Naive thymus-derived CD8-positive, alpha-beta T cell (primary cell): ENCODE measurements around the gene HNRNPA0. TPM values are rescaled to one million over a fixed set of nuclear protein-coding genes. Genes with fewer than 3 reads are reported as not detected.
A peak's percentile ranks its signal among the peaks of the same experiment; 100 is the strongest.

ENCODE experiments used
- ATAC-seq, 2 donors: fragments of 150-1000 bp; cut with Tn5 transposase in 1 of 2; sonication (Bioruptor Pico), chemical (Tn5 transposase) in 1 of 2; 1 replicate in 1 of 2; 2 replicates in 1 of 2; pipeline ENCODE4 v1.10.0; 2021; ENCODE audit warnings: mild to moderate bottlenecking in 2 of 2, moderate library complexity in 2 of 2
- POLR2A ChIA-PET: fragments of 350-600 bp; sonication (Branson Sonifier 250); formaldehyde crosslinking; loops from one replicate; lab custom pipeline; 2021; ENCODE audit warnings: antibody characterized with exemption; lab: Charles Lee
- DNase-seq, 10 donors: peaks; one replicate each; pipeline versions ENCODE4 v3.0.0 to v3.0.0-alpha.2; 2020 to 2022
- H3K27ac Mint-ChIP-seq, 10 donors: one replicate each; pipeline ENCODE4 v1.8.0; 2020 to 2022; ENCODE audit warnings: mild to moderate bottlenecking in 10 of 10, mixed read lengths in 10 of 10, moderate library complexity in 4 of 10, inconsistent platforms in 1 of 10
- H3K27me3 Mint-ChIP-seq, 5 donors: one replicate each; pipeline ENCODE4 v1.8.0; 2021 to 2022; ENCODE audit warnings: mixed read lengths in 5 of 5
- H3K36me3 Mint-ChIP-seq, 3 donors: one replicate each; pipeline ENCODE4 v1.8.0; 2020 to 2022; ENCODE audit warnings: mixed read lengths in 3 of 3, mild to moderate bottlenecking in 2 of 3, inconsistent platforms in 1 of 3
- H3K4me1 Mint-ChIP-seq, 4 donors: one replicate each; pipeline ENCODE4 v1.8.0; 2021 to 2022; ENCODE audit warnings: mixed read lengths in 4 of 4
- H3K4me3 Mint-ChIP-seq, 10 donors: one replicate each; pipeline ENCODE4 v1.8.0; 2020 to 2022; ENCODE audit warnings: mild to moderate bottlenecking in 10 of 10, mixed read lengths in 10 of 10, moderate library complexity in 6 of 10, inconsistent platforms in 1 of 10
- H3K9me3 Mint-ChIP-seq, 9 donors: one replicate each; pipeline ENCODE4 v1.8.0; 2020 to 2022; ENCODE audit warnings: mixed read lengths in 9 of 9, mild to moderate bottlenecking in 3 of 9, inconsistent platforms in 1 of 9, moderate library complexity in 1 of 9
- polyA plus RNA-seq, 3 donors: library from polyadenylated mRNA; unstranded; fragments of 300-500 nt; fragmentation: Illumina TruSeq; gene quantifications; one replicate each; pipeline ENCODE4 v1.2.3, GENCODE V29; 2021
- total RNA-seq, 8 experiments: library from RNA in 2 of 8; stranded (reverse) in 2 of 8; gene quantifications; one replicate each; pipeline ENCODE4 v1.2.3 and lab custom pipeline; 2021 to 2026

The HNRNPA0 gene
- total and polyA plus RNA-seq, 5 experiments from 2014 or later = 16.1 to 34.6 (median 17.9) TPM

- Mint-ChIP-seq H3K36me3 (peaks cover 0 to 13% (median 4%) of the 10 kb centered on the region in 3 donors), H3K9me3 (peaks cover 0 to 3% (median 0%) of the 10 kb centered on the region in 9 donors), H3K4me3 (no peak within 1 kb of the TSS), H3K4me1 (peaks cover 0 to 29% (median 20%) of the 10 kb centered on the region in 4 donors), H3K27ac (no peak within 1 kb of the TSS), H3K27me3 (no peaks in the 10 kb centered on the region)
- POLR2A ChIA-PET = interaction anchor here (1.5 to 11.0 kb wide), 5 partner anchors 11 to 74 kb away, joined by 3 to 112 read pairs (median 27); partner anchors contain the start of gene HNRNPA0
- DNase-seq = peak; percentile 13 to 67 (median 27)
- peak; percentile 38 to 49 for ATAC-seq
Observed at GRCh38 chr5:137735555-137736284, 18.4 kb downstream of the HNRNPA0 start, which contains the start of gene KLHL3. KLHL3 (minus strand) TSS chr5:137736089; CDS start chr5:137735646, 443 bp downstream.

DNA sequence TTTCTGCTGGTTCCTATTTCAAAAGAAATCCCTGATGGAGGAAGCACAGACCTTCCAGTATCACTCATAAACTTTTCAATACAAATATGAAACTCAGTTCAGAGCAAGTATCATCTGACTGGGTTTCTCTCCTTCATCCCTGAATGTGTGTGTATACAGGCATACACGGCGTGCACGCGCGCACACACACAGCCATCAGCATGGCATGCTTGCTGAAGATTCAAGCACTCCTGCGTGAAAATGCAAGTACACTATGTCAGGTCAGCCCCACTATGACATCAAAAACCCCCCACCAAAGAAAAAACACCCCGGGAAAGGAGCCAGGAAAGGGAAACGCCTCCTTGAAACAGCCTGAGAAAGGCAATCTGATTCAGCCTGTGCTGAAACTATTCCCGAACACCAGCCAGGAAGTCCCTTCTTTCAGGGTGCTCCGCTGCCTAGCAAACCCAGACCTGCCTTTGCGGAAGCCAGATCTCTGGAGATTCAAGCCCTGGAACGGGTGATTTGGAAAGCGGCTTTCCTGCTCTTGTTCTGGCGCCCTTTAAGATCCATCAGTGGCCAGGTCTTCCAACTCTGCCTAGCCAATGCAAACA, 19.1 kb downstream of the HNRNPA0 start:
- POLR2A ChIA-PET = interaction anchor here (3.2 to 11.0 kb wide), 4 partner anchors 18 to 74 kb away, joined by 21 to 112 read pairs (median 58); partner anchors contain the start of gene HNRNPA0
- Mint-ChIP-seq H3K4me3 (no peak overlapping the region), H3K9me3 (peaks cover 0 to 3% (median 0%) of the 10 kb centered on the region in 9 donors), H3K27me3 (no peaks in the 10 kb centered on the region), H3K4me1 (peaks cover 5 to 33% (median 26%) of the 10 kb centered on the region in 4 donors), H3K36me3 (peaks cover 0 to 19% (median 9%) of the 10 kb centered on the region in 3 donors), H3K27ac (no peak overlapping the region)
- ATAC-seq (peak; percentile 18 to 35), DNase-seq (peak in 3 of 10 donors; percentile 18 to 38 (median 36))

GRCh38 chr5:137734331-137734730, 19.8 kb downstream of the HNRNPA0 start:
- peaks cover 0 to 19% (median 9%) of the 10 kb centered on the region in 3 donors for H3K36me3 Mint-ChIP-seq
- H3K27me3 Mint-ChIP-seq = no peaks in the 10 kb centered on the region
- H3K9me3 Mint-ChIP-seq = peaks cover 0 to 3% (median 0%) of the 10 kb centered on the region in 9 donors
- POLR2A ChIA-PET = interaction anchor here (3.2 to 11.0 kb wide), 4 partner anchors 19 to 73 kb away, joined by 21 to 112 read pairs (median 58); partner anchors contain the start of gene HNRNPA0
- DNase-seq (peak in 1 of 10 donors; percentile 3), ATAC-seq (no peak)
- H3K27ac Mint-ChIP-seq = peak overlapping the region in 1 of 10 donors; percentile 70
- peaks cover 8 to 32% (median 19%) of the 10 kb centered on the region in 4 donors for H3K4me1 Mint-ChIP-seq
- H3K4me3 Mint-ChIP-seq = no peak overlapping the region

DNA sequence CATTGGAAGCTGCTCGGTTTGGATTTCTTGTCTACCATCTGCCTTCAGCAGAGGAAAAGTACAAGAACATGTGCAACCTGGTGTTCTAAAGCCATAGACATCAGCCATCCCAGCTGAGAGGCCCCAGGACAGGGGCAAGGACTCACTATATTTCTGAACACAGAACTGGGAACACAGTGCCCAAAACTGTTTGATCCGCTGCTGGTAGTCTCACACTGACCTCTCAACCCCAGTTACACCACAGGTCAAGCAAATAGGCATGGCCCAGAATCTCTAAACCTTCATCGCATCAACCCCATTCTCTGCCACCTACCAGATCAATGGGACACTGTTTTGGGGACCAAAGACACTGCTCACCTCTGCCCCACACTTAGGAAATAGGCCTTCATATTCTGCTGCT, 20.2 kb downstream of the HNRNPA0 start:
- H3K27ac Mint-ChIP-seq = peak overlapping the region in 3 of 10 donors; percentile 17 to 75 (median 70)
- peaks cover 0 to 3% (median 0%) of the 10 kb centered on the region in 9 donors for H3K9me3 Mint-ChIP-seq
- no peak for ATAC-seq
- DNase-seq = no peak
- peaks cover 8 to 33% (median 15%) of the 10 kb centered on the region in 4 donors for H3K4me1 Mint-ChIP-seq
- no peaks in the 10 kb centered on the region for H3K27me3 Mint-ChIP-seq
- POLR2A ChIA-PET = interaction anchor here (3.2 to 11.0 kb wide), 4 partner anchors 19 to 72 kb away, joined by 21 to 112 read pairs (median 58); partner anchors contain the start of gene HNRNPA0
- no peak overlapping the region for H3K4me3 Mint-ChIP-seq
- peaks cover 0 to 19% (median 9%) of the 10 kb centered on the region in 3 donors for H3K36me3 Mint-ChIP-seq

DNA sequence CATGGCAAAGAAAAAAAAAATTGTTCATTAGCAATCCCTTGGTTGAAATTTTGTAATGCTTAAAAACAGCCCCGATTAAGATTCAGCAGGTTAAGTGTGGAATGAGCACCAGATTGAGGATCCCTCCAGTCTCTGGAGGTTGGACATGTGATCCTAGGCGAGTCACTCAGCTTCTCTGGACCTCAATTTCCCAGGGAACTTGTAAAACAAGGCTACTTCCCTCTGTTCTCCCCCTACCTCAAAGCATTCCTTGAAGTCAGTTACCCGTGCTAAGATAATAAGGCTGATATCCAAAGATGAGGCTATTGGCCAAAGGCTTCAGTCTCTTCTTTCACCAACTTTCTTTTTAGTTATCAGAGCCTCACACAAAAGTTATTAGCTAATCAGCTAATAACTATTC, 21.2 kb downstream of the HNRNPA0 start:
- ATAC-seq (no peak), DNase-seq (no peak)
- no peaks in the 10 kb centered on the region for H3K27me3 Mint-ChIP-seq
- H3K36me3 Mint-ChIP-seq = peaks cover 0 to 19% (median 9%) of the 10 kb centered on the region in 3 donors
- peak overlapping the region in 3 of 10 donors; percentile 17 to 67 (median 48) for H3K27ac Mint-ChIP-seq
- peaks cover 0 to 3% (median 0%) of the 10 kb centered on the region in 9 donors for H3K9me3 Mint-ChIP-seq
- POLR2A ChIA-PET = interaction anchor here (6.7 to 11.0 kb wide), 2 partner anchors 20 to 37 kb away, joined by 88 to 112 read pairs; partner anchors contain the start of gene HNRNPA0
- H3K4me1 Mint-ChIP-seq = peaks cover 8 to 32% (median 11%) of the 10 kb centered on the region in 4 donors
- peak overlapping the region in 1 of 10 donors; percentile 38 for H3K4me3 Mint-ChIP-seq

GRCh38 chr5:137731176-137731575, 23.0 kb downstream of the HNRNPA0 start:
- Mint-ChIP-seq H3K4me1 (peaks cover 8 to 27% (median 11%) of the 10 kb centered on the region in 4 donors), H3K36me3 (peaks cover 0 to 19% (median 9%) of the 10 kb centered on the region in 3 donors), H3K27ac (peak overlapping the region in 2 of 10 donors; percentile 10 to 13), H3K4me3 (peak overlapping the region in 2 of 10 donors; percentile 5 to 40), H3K27me3 (no peaks in the 10 kb centered on the region), H3K9me3 (no peaks in the 10 kb centered on the region)
- POLR2A ChIA-PET = interaction anchor here (1.2 to 2.1 kb wide), 2 partner anchors 22 to 24 kb away, joined by 3 to 5 read pairs; partner anchors contain the start of gene HNRNPA0
- DNase-seq (no peak), ATAC-seq (no peak)

DNA sequence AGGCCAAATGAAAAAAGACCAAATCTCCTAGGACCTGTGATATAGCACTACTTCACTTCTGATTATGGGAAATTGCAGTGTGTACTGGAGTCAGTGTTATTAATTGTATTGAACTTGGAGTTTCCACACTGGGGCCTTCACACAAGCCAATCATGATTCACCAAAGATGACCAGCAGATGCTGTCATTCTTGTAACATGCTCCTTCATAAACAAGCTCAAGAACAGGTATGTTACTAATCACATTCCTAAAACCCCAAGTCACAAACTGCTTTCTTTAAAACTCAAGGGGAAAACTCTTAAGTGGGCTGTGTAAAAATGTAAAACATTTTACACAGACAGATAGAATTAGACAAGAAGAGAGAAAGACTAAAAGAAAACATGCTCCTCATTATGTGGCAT, 23.8 kb downstream of the HNRNPA0 start:
- Mint-ChIP-seq H3K36me3 (peaks cover 0 to 19% (median 9%) of the 10 kb centered on the region in 3 donors), H3K4me1 (peaks cover 8 to 27% (median 11%) of the 10 kb centered on the region in 4 donors), H3K4me3 (no peak overlapping the region), H3K27ac (peak overlapping the region in 1 of 10 donors; percentile 58), H3K9me3 (no peaks in the 10 kb centered on the region), H3K27me3 (no peaks in the 10 kb centered on the region)
- DNase-seq (no peak), ATAC-seq (no peak)
- POLR2A ChIA-PET = interaction anchor here (0.7 to 2.1 kb wide), 3 partner anchors 23 to 25 kb away, joined by 3 to 5 read pairs (median 3); partner anchors contain the start of gene HNRNPA0

GRCh38 chr5:137728048-137728447, 26.1 kb downstream of the HNRNPA0 start:
- no peak overlapping the region for H3K27ac Mint-ChIP-seq
- ATAC-seq (no peak), DNase-seq (no peak)
- POLR2A ChIA-PET = interaction anchor here (2.0 kb wide), 1 partner anchor 32 kb away, joined by 7 read pairs; no protein-coding TSS in a partner anchor
- no peak overlapping the region for H3K4me3 Mint-ChIP-seq
- H3K36me3 Mint-ChIP-seq = peaks cover 0 to 19% (median 9%) of the 10 kb centered on the region in 3 donors
- no peaks in the 10 kb centered on the region for H3K27me3 Mint-ChIP-seq
- H3K4me1 Mint-ChIP-seq = peaks cover 8 to 14% (median 11%) of the 10 kb centered on the region in 4 donors
- no peaks in the 10 kb centered on the region for H3K9me3 Mint-ChIP-seq

DNA sequence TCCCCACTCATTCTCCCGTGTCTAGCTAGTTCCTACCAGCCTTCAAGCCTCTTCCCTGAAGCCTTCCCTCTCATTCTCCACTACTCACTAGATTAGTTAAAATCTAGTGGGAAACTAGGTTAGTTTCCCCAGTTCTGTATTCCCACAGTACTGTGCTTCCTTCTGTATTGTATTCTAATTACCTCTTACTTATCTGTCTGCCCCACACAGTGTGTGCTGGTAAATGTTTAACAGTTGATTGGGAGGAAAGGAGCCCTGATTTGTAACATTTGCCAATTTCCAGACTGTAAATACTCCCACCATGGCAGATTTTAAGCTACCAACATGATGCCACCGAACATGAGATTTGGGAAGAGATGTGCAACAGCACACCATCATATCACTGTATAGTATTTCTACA, 26.5 kb downstream of the HNRNPA0 start:
- POLR2A ChIA-PET = interaction anchor here (2.0 kb wide), 1 partner anchor 32 kb away, joined by 7 read pairs; no protein-coding TSS in a partner anchor
- Mint-ChIP-seq H3K9me3 (no peaks in the 10 kb centered on the region), H3K27ac (no peak overlapping the region), H3K27me3 (no peaks in the 10 kb centered on the region), H3K36me3 (peaks cover 0 to 17% (median 7%) of the 10 kb centered on the region in 3 donors), H3K4me3 (no peak overlapping the region), H3K4me1 (peaks cover 8 to 14% (median 10%) of the 10 kb centered on the region in 4 donors)
- DNase-seq (no peak), ATAC-seq (no peak)

- no peak overlapping the region for H3K4me3 Mint-ChIP-seq
- no peaks in the 10 kb centered on the region for H3K27me3 Mint-ChIP-seq
- H3K27ac Mint-ChIP-seq = no peak overlapping the region
- no peak for ATAC-seq
- peaks cover 0 to 15% (median 12%) of the 10 kb centered on the region in 4 donors for H3K4me1 Mint-ChIP-seq
- H3K9me3 Mint-ChIP-seq = no peaks in the 10 kb centered on the region
- no peak for DNase-seq
- POLR2A ChIA-PET = interaction anchor here (1.2 kb wide), 1 partner anchor 8 kb away, joined by 4 read pairs; no protein-coding TSS in a partner anchor
- peaks cover 0 to 18% (median 2%) of the 10 kb centered on the region in 3 donors for H3K36me3 Mint-ChIP-seq
Observed at GRCh38 chr5:137724251-137724650, 29.9 kb downstream of the HNRNPA0 start.

DNA sequence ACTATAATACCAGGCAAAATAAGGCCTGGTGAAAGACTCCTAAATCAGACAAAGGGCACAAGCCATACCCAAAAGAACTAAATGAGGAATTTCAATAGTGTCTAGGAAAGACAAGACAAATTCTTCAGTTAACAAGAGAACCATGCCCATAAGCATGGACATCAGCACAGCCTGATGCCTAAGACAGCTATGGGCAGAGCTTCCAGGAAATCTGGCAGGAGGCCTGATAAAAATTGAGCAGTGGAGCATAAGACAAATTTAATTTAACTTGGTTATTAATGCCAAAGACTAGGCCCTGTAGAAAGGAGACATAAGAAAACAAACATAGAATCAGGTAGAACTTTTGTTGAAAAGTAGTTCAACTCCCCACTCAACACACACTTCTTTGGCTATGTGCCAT, 35.6 kb downstream of the HNRNPA0 start:
- POLR2A ChIA-PET = no interaction called here
- Mint-ChIP-seq H3K4me3 (no peak overlapping the region), H3K36me3 (peaks cover 7 to 63% (median 29%) of the 10 kb centered on the region in 3 donors), H3K27me3 (no peaks in the 10 kb centered on the region), H3K27ac (peak overlapping the region in 5 of 10 donors; percentile 10 to 86 (median 44)), H3K9me3 (peaks cover 0 to 8% (median 5%) of the 10 kb centered on the region in 9 donors), H3K4me1 (peaks cover 0 to 32% (median 21%) of the 10 kb centered on the region in 4 donors)
- DNase-seq (no peak), ATAC-seq (no peak)

- ATAC-seq (no peak), DNase-seq (no peak)
- peak overlapping the region in 1 of 10 donors; percentile 27 for H3K27ac Mint-ChIP-seq
- H3K4me3 Mint-ChIP-seq = no peak overlapping the region
- H3K36me3 Mint-ChIP-seq = peaks cover 14 to 76% (median 44%) of the 10 kb centered on the region in 3 donors
- peaks cover 0 to 14% (median 8%) of the 10 kb centered on the region in 9 donors for H3K9me3 Mint-ChIP-seq
- H3K27me3 Mint-ChIP-seq = no peaks in the 10 kb centered on the region
- POLR2A ChIA-PET = interaction anchor here (0.6 to 0.9 kb wide), 2 partner anchors 8 to 351 kb away, joined by 4 read pairs; no protein-coding TSS in a partner anchor
- H3K4me1 Mint-ChIP-seq = peaks cover 0 to 26% (median 15%) of the 10 kb centered on the region in 4 donors
Observed at GRCh38 chr5:137716337-137716736, 37.8 kb downstream of the HNRNPA0 start.
